ENCODE data around the gene FUT2.

DNA sequence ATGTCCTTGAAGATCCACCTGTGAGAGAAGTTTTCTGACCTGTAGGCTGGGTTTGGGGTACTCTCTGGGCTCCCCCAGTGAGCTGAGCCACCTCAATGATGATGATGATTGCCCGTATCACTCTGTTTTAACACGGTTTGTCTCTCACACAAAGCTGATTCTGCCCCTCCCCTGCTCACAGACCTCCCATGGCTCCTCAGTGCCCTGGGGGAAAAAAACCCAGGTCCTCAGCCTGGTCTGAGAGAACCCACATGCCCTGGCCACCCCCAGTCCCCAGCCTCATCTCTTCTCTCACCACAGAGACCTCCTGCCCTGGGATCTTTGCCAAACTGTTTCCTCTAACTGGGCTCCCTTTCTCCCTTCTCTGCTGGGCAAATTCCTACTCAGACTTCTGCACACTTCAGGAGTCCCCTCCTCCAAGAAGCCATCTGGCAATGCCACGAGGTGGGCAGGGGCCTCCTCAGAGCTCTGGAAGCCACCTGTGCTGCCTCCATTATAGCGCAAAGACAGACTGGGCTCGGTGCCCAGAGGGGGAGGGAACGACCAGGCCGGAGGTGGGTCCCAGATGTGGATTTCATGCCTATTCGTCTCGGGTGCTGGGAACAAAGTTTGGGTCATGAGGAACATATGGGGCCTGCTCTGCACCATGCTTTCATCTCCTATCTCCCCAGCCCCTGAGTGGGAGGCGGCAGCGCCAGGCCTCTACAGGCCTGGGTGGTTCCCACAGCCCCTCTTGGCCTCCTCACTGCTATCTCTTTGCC, 41.3 kb upstream of the FUT2 start:
- TF ChIP-seq, protein P1, sequence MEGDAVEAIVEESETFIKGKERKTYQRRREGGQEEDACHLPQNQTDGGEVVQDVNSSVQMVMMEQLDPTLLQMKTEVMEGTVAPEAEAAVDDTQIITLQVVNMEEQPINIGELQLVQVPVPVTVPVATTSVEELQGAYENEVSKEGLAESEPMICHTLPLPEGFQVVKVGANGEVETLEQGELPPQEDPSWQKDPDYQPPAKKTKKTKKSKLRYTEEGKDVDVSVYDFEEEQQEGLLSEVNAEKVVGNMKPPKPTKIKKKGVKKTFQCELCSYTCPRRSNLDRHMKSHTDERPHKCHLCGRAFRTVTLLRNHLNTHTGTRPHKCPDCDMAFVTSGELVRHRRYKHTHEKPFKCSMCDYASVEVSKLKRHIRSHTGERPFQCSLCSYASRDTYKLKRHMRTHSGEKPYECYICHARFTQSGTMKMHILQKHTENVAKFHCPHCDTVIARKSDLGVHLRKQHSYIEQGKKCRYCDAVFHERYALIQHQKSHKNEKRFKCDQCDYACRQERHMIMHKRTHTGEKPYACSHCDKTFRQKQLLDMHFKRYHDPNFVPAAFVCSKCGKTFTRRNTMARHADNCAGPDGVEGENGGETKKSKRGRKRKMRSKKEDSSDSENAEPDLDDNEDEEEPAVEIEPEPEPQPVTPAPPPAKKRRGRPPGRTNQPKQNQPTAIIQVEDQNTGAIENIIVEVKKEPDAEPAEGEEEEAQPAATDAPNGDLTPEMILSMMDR (conservative IDR thresholded peaks at IDR 0.05; ENCODE audit: low read length) = no peak
- no peak for TF ChIP-seq EZH2phosphoT487 (IDR thresholded peaks at IDR 0.05; ENCODE audit: borderline replicate concordance)

Measured in Loucy (cell line).